HG02981 (cell line): ENCODE results near the gene ACAA1.

Source experiments
- ATAC-seq: cut with Tn5 transposase; IDR thresholded peaks from one replicate; pipeline ENCODE4 v1.9.1; 2021; ENCODE audit warnings: mild to moderate bottlenecking, moderate library complexity; ENCODE audit not compliant: unreplicated experiment

Gene ACAA1

DNA sequence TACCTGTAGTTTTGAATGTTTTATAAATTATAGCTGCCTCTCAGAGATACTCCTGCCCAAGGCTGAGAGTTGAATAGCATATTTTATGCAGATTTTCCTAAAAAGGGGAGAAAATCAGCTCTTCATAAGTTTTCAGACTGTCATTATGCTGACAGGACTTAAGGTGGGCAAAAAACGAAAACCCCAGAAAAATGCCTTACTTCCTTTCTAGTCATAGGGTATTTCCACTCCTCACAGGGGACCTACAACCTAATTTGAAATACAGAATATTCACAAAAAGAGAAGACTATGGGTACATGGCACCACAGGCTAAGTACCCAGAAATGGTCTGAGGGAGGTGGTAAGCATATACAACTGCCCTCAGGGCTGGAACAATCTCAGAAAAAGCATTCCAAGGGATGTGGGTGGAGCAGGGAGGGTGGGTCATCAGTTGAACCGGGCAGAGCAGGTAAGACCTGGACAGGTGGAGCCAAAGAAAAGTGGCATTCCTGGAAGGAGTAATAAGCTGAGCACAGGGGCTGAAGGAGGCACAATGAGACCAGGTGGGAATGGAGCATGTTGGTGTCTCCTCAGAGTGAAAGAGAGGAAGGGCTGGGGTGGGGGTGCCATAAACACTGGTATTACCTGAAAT is 17.8 kb upstream of the ACAA1 start:
- no peak for ATAC-seq

DNA sequence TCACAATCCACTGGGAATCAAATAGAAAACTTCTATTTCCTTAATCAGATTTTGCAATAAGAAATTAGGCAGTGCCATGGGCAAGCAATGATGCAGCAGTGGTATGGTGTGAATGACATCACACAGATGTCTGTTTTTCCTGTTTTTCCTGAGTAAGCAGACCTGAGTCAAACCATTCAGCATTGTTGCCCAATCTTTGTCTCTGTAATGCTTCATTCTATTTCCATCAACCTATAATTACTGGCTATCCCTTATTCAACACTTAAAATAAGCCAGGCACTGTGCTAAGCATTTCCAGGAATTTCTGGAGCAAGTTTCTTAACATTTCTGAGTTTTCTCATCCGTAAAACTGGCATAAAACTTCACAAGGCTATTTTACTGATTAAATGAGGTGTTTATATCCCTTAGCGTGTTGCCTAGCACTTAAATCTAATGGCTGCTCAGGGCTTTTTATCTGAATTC is 17.1 kb upstream of the ACAA1 start:
- ATAC-seq = no peak

DNA sequence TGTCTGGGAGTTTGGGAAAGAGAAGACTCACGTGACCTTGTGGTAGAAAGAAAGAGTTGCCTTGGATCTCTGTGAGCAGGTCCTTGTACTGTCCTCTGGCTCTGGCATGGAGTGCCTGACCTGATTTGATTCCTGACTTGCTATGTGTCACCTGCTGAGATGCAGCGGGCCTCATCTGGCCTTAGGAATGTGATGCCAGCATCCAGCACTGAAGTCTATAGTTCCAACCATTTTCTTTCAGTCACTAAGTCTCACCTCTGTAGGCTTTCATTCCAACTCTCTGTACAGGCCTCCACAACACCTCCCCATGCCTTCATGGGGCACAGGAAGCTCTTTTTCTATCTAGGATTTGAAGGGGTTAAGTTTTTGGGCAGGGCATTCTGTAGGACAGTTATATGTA is 16.3 kb upstream of the ACAA1 start:
- no peak for ATAC-seq

DNA sequence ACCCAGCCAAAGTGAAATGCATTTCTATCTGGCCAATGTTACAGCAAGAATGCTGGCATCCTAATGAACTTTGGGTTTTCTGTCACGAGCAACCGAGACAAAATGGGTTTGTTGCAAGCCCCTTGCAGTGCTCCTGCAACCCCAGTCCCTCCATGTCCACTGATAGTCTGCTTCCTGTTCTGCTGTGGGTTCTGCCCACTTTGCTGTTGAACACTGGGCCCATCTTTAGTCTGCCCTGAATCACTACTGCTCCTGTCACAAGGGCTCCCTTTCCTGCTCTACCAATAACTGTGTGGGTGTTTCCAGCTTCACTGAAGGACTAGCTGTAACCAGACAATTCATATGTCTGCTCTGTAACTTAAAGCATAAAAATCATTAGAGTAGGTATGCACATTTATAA is 15.7 kb upstream of the ACAA1 start:
- ATAC-seq = no peak

DNA sequence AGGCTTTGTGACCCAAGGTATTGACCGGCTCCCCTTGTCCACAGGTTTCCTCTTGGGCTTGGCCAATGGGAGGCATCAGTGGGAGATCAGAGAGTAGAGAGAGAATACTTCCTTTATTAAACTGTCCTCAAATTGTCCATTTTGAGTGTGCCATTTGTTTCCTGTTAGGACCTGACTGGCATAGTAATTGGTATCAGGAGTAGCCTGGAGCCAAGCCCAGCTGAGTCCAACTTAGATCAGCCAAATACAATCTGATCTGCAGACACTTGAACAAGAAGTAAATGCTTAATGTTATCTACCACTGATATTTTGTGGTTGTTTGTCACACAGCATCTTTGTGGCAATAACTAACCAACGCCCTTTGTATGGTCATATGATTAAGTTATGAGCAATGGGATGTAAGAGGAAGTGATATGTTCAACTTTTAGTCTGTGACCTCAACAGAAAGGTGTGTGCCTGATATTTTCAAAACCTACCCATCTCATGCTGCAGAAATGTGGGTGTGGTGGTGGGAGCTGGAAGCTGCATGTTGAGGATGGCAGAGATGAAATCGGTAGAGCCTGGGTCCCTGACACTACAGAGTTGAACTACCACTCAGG is 14.8 kb upstream of the ACAA1 start:
- no peak for ATAC-seq

DNA sequence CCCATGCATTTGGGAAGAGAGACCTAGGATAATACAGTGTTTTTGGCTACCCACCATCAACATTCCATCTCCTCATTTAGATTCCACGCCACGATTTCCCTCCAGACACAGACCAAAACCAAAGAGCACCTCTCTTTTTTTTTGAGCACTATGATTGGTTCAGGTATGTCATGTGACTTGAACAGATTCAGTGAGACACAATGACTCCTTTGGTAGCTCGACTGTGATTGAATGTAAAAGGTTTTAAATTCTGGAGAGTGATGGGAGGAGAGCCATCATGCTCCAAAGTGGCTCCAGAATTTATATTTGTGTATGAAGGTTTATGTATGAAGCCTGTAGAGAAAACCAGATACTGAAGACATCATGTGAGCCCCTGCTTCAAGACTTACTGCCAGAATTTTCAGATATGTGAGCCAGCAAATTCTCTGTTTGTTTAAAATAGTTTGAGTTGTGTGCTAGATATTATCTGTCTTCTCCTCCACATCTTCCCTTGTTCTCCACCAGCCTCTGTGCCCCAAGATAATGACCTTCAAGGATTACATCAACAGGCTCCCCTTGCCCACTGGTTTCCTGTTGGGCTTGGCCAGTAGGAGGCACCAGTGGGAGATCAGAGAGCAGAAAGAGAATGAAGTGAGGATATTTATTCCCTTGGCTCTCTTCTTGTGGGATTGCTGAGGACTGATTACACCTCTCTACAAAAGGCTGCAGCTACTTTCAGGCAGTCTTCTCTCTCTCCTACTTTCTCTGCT is 14.0 kb upstream of the ACAA1 start:
- no peak for ATAC-seq

DNA sequence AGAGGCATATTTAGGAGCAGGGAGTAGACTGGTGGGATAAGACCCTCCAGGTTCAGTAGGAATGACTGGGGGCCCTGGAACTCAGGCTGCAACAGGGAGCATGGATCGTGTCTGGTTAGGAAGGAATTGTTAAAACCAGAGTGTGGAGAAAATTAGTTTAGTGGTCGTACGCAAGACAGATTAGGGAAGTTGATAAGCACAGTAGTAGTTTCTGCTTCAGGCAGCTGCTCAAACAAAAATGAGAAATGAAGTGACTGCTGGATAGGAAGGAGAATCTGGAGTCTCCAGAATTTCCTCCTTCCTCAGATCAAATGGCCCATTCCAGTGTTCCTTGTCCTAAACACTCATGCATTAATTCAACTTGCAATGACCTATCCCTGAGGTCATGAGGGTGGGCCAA is 12.8 kb upstream of the ACAA1 start:
- no peak for ATAC-seq

DNA sequence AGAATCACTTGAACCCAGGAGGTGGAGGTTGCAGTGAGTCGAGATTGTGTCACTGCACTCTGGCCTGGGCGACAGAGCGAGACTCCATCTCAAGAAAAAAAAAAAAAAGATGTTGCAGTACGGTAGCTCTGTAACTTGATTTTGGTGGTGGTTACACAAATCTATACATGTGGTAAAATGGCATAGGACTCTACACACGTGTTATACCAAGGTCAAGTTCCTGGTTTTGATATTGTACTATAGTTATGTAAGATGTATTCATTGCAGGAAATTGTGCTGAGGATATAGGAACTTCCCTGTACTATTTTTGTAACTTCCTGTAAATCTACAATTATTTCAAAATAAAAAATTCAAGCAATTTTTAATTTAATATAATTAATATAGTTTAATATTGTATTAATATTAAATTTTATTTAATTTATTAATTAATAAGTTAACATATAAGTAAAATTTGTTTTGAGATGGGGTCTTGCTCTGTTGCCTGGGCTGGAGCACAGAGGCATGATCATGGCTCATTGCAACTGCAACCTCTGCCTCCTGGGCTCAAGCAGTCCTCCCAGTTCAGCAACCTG is 11.5 kb upstream of the ACAA1 start:
- no peak for ATAC-seq

DNA sequence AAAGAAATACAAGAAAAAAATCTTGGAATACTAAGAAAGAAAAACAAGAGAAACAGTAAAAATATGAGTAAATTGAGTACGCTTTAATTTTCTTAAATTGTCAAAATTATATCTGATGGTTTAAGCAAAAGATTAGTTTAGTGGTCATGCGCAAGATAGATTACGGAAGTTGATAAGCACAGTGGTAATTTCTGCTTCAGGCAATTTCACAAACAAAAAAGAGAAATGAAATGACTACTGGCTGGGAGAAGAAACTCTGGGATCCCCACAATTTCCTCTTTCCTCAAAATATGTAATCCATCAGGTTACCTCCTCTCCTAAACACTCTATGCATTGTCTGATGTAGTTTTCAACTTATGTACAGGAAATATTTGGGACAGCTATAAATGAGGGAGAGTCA is 10.5 kb upstream of the ACAA1 start:
- ATAC-seq = no peak

DNA sequence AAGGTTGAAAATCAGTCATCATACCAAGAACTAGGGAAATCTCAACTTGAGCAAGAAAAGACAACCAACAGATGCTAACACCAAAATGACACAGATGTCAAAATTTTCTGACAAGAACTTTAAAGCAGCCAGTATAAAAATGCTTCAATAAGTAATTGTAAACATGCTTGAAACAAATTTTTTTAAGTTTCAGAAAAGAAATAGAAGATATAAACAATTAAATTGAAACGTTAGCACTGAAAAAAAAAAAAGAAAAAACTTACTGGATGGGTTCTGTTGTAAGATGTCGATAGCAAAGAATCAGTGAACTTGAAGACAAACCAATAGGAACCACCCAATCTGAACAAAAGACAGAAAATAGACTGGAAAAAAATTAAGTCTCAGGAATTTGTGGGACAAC is 9.6 kb upstream of the ACAA1 start:
- no peak for ATAC-seq

DNA sequence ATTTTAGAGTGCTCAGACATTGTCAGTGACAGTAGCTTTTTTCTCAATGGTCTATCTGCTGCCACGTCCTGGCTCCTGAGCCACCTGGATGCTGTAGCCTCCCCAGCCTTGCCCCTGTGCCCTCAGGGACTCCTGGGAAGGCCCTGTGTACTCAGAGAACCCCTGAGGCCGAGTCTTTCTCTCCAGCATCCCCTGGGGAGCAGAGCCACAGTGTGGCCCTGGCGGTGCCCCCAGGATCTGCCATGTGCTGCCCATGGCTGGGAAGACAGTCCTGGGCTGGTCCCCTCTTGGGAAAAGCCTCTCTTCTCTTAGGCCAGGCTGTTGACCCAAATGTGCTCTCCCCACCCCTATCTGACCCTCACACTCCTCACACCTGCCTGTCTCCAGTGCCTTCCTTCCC is 6.6 kb upstream of the ACAA1 start:
- ATAC-seq = no peak

DNA sequence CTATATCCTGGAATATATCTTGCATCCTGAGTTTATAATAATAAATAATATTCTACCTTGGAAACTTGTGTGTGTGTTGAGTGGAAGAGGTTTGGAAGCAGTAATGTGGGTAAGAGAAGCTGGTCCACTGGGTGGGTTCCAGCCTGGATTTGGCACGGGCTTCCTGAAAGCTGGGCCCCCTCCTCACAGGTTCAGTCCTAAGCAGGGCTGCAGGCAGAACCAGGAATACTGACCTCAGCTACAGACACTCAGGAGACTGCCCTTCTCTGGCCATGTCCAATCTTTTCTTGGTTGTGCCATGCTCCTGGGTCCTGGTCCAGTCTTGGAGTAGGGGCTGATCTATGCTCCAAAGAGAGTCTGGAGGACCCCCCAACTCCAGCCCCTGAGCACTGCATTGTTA is 6.0 kb upstream of the ACAA1 start:
- no peak for ATAC-seq

DNA sequence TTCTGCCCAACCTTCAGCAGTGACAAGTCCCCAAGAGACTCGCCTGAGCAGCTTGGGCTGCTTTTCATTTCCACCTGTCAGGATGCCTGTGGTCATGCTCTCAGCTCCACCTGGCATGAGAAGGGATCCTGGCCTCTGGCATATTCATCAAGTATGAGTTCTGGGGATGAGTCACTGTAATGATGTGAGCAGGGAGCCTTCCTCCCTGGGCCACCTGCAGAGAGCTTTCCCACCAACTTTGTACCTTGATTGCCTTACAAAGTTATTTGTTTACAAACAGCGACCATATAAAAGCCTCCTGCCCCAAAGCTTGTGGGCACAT is 5.0 kb upstream of the ACAA1 start:
- no peak for ATAC-seq

DNA sequence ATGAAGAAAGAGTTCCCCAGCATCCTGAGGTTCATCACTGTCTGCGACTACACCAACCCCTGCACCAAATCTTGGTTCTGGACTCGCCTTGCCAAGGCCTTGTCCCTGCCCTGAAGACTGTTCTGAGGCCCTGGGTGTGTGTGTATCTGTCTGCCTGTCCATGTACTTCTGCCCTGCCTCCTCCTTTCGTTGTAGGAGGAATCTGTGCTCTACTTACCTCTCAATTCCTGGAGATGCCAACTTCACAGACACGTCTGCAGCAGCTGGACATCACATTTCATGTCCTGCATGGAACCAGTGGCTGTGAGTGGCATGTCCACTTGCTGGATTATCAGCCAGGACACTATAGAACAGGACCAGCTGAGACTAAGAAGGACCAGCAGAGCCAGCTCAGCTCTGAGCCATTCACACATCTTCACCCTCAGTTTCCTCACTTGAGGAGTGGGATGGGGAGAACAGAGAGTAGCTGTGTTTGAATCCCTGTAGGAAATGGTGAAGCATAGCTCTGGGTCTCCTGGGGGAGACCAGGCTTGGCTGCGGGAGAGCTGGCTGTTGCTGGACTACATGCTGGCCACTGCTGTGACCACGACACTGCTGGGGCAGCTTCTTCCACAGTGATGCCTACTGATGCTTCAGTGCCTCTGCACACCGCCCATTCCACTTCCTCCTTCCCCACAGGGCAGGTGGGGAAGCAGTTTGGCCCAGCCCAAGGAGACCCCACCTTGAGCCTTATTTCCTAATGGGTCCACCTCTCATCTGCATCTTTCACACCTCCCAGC is 4.4 kb upstream of the ACAA1 start:
- no peak for ATAC-seq

DNA sequence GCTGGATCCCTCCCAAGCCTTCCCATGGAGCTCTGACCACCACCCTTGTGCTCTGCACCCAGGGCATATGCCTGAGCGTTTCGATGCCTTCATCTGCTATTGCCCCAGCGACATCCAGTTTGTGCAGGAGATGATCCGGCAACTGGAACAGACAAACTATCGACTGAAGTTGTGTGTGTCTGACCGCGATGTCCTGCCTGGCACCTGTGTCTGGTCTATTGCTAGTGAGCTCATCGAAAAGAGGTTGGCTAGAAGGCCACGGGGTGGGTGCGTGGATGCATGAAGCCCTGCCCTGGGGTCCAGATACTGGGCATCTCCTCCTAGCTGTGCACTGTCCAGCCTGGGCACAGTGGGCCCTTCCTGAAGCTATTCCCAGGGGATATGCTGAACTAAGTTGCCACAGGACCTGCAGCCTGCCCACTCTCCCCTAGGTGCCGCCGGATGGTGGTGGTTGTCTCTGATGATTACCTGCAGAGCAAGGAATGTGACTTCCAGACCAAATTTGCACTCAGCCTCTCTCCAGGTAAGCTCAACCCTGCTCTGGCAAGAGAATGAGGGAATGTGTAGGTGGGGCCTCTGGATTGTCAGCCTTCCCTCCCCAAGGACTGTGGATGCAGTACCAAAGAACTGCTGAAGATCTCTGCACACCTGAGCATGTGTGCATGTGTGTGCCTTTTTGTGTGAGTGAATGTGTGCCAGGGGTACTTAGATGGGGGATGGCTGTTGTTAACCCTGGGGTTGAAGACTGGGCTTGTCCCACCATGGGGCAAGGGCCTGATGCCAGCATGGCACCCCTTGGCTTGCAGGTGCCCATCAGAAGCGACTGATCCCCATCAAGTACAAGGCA is 3.6 kb upstream of the ACAA1 start:
- no peak for ATAC-seq

DNA sequence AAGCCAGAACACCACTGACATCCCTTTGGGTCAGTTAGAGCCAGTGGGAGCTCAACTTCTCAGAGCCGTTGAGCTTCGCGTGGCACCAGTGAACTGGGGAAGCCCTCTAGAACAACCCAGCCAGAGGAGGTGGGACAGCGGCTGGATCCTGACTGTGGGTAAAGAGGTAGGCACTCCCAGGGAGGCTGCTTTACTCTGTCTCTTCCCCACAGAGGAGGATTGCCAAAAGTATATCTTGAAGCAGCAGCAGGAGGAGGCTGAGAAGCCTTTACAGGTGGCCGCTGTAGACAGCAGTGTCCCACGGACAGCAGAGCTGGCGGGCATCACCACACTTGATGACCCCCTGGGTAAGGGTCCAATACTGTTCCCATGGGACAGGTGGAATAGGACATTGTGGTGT is 2.7 kb upstream of the ACAA1 start:
- ATAC-seq = no peak

DNA sequence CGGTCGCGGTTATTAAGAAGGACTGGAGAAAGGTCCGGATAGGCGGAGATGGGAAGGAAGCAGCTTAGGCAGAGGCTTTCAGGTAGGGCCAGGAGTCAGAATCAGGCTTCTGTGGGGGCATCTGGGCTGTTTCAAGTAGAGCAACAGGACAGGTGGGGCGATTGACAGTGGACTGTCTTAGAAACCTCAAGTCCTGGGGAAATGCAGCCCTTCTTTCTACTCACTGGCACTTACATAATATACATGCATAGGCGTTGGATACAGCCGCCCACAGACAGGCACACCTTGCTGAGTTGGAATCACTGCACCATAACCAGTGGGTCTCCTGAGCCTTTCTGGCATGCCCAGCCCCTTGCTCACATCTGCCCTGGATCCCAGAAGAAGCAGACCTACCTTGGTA is 2.3 kb upstream of the ACAA1 start:
- no peak for ATAC-seq

DNA sequence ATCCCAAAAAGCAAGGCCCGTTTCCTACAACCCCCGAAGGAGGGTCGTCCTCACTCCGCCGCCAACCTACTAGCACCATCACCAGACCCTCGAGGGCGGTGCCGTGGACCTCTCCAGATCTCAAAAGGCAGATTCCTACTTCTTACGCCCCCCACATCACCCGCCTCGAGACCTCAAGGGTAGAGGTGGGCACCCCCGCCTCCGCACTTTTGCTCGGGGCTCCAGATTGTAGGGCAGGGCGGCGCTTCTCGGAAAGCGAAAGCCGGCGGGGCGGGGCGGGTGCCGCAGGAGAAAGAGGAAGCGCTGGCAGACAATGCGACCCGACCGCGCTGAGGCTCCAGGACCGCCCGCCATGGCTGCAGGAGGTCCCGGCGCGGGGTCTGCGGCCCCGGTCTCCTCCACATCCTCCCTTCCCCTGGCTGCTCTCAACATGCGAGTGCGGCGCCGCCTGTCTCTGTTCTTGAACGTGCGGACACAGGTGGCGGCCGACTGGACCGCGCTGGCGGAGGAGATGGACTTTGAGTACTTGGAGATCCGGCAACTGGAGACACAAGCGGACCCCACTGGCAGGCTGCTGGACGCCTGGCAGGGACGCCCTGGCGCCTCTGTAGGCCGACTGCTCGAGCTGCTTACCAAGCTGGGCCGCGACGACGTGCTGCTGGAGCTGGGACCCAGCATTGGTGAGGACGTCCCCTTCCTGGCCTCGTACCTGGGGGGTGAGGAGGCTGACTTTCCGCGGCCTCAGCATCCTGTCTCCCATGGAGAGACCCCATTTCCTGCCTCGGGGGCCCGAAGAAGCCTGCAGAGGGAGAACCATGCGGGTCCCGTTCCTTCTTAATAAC is 1.6 kb upstream of the ACAA1 start, which contains the start of gene MYD88:
Gene MYD88, plus strand, starts transcription at position 313 of the 842 bp plus-strand sequence. Its CDS starts 40 bp downstream, at position 353.
- ATAC-seq = peak; percentile 37

DNA sequence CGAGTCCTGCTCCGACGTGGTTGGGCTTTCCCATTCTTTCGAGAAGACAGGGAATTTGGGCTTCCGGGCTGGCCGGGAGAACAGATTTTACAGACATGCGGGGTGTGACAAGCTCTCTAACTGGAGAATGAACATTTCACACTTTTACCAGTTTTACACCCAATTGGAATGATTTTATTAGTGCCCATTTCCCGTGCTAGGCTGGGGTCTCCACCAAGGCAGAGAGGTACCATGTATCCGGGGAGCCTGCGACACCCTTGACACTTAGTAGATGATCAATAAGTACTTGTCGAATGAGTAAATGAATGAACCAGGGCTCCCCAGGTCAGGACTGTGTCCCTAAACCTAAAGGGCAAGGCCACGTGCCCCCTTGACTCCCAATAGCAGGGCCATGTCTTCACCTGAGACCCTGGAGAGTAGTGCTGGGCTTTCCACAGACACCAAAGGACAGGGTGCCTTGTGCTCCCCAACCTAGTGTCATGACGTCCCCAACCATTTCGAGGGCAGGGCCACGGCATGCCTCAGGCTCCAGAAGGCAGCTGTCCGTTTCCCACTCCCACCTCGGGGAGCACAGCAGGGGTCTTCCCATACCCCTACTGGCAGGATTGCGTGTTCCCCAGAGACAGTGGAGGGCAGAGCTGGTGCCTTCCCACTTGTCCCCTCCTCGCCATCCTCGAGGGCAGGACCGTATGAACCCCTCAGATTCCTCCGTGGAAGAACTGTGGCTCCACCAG is 855 bp upstream of the ACAA1 start:
- ATAC-seq = no peak
